D721Med (cell line): ENCODE data around the gene RDH12.
A peak's percentile ranks its signal among the peaks of the same experiment; 100 is the strongest.

Experiments
- DNase-seq: peaks from one replicate; pipeline ENCODE4 v3.0.0; 2011; ENCODE audit warnings: low spot score; ENCODE audit not compliant: insufficient read length
- FAIRE-seq: peaks from 2 replicates; lab custom pipeline; 2011; peaks lifted over from hg19 to GRCh38; lab: Jason Lieb, UNC
- CTCF ChIP-seq: IDR thresholded peaks from 2 replicates; pipeline ENCODE4 v1.5.1; 2012; ENCODE audit warnings: mild to moderate bottlenecking, control low read depth; ENCODE audit not compliant: insufficient read depth; ENCODE audit errors: missing control alignments

The RDH12 gene

DNA sequence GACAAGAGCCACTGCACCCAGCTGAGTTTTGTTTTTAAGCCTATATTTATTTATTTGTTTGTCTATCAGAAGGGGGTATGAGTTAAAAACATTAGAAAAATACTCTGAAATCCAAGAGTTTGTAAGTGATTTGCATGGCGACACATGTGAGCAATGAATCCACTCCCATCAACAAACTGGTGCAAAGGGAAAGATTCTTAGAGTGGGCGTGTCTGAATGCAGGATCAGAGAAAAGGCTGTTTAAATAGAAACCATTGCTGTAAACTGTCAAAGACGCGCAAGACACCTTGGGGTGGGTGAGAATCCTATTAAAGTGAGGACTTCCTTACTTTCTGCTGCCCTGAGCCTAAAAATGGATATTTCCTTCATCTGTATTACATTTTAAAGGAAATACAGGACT, 62.8 kb downstream of the RDH12 start:
- FAIRE-seq = no peak

DNA sequence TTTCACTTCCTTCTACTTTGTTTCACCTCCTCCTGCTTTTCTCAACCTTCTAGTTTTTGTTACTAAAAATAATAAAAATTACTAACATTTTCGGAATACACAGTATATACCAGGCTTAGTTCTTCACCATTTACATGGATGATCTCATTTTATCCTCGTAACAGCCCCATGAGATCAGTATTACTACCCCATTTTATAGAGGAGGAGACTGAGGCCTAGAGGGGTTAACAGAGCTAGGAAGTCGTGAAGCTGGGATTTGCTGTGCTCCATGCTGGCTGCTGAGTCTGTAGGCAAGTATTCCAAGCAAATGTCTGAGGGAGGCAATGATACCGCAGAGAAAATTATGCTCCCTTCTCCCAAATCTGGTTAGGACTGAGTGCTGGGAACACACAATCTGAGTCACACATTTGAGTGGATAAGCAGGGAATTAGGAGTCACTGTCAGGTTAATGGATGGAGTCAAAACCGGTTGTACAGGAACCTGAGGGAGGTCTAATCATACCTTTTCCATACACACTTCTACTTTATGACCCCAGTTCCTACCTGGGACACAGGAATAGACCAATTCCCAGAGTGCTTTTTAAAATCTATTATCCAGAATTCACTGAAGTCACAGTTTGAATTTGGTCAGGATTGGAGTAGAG, 63.6 kb downstream of the RDH12 start:
- FAIRE-seq (no peak), DNase-seq (no peak)
- TF ChIP-seq CTCF = no peak

More for the DNA sequence above, 62.8 kb downstream of the RDH12 start:
- no peak for DNase-seq
- no peak for TF ChIP-seq CTCF

GRCh38 chr14:67766035-67766680, 64.5 kb downstream of the RDH12 start:
- TF ChIP-seq CTCF = peak; percentile 28
- FAIRE-seq = no peak
- no peak for DNase-seq

- FAIRE-seq (no peak), DNase-seq (no peak)
- TF ChIP-seq CTCF = no peak
Measured at GRCh38 chr14:67768219-67768618, 66.5 kb downstream of the RDH12 start.

DNA sequence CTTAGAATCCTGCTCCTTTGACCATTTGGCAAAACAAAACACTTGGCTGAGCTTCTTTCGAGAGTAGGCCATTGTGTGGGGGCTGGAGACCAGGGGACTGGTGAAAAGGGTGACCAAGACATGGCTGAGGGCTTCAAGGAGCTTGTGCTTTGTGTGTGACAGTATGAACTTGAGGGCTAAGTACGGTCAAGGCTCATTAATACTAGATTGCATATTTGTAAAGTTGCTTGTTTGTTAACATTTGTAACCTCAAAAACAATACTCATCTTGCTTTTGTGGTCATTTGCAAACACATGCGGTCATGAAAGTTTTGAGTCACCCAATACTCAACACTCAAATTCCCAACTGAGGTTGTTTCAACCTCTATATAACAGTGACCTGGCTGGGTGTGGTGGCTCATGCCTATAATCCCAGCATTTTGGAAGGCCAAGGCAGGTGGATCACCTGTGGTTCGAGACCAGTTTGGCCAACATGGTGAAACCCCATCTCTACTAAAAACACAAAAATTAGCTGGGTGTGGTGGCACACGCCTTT, 72.2 kb downstream of the RDH12 start:
- FAIRE-seq = no peak
- TF ChIP-seq CTCF = no peak
- DNase-seq = no peak

DNA sequence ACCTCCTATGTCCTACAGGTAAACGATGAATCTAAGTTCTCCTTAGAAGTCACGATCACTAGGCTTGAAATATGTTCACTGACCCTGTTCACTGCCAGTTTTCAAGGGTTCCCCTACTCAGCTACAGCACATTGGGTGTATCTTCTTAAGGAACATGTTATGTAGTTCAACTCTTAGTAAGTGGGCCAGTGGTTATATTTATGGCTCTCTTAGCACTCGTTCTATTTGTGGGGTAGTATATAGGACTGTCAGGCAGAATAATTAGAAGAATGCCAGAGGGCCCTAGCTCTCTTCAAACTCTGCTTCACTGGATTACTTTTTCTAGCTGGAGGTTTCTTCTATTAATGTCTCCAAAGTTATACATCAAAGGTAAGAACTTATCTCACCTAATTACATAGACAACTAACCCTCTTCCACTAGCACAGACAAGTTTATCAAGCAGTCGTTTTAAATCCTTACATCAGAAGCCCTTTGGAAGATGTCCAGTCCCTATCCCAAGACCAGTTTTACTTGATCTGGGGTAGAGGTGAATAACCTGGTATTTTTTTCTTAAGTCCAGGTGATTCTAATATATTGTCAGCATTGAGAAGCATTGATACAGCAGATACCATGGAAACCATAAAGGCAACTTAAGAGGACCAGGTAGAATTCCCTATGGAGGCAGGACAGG, 75.1 kb downstream of the RDH12 start:
- FAIRE-seq (no peak), DNase-seq (no peak)
- no peak for TF ChIP-seq CTCF

- no peak for TF ChIP-seq CTCF
- no peak for DNase-seq
- FAIRE-seq = no peak
Measured at GRCh38 chr14:67778792-67779191, 77.1 kb downstream of the RDH12 start.
